Liver (tissue), 3 donors: ENCODE data around the gene DSCAML1.

ENCODE experiments used
- EGR1 ChIP-seq, 2 donors: IDR thresholded peaks; 2 replicates each; pipeline ENCODE4 v1.6.1; 2016 to 2018; ENCODE audit warnings: antibody characterized with exemption in 2 of 2, low read depth in 2 of 2
- JUND ChIP-seq, 2 donors: IDR thresholded peaks; 2 replicates each; pipeline ENCODE4 v1.6.1; 2016; ENCODE audit warnings: antibody characterized with exemption in 2 of 2
- RAD21 ChIP-seq, 2 donors: IDR thresholded peaks; 2 replicates each; pipeline ENCODE4 v1.6.1; 2016; ENCODE audit warnings: antibody characterized with exemption in 2 of 2, mild to moderate bottlenecking in 2 of 2
- RXRA ChIP-seq, 2 donors: IDR thresholded peaks; 2 replicates each; pipeline ENCODE4 v1.6.1; 2017 to 2018; ENCODE audit warnings: antibody characterized with exemption in 2 of 2, mild to moderate bottlenecking in 1 of 2
- SP1 ChIP-seq: IDR thresholded peaks from 2 replicates; pipeline ENCODE4 v1.6.1; 2018; ENCODE audit warnings: antibody characterized with exemption, mild to moderate bottlenecking
- TAF1 ChIP-seq: conservative IDR thresholded peaks from 2 replicates; pipeline ENCODE4 v1.6.1; 2016; ENCODE audit warnings: antibody characterized with exemption, mild to moderate bottlenecking
- YY1 ChIP-seq: IDR thresholded peaks from 2 replicates; pipeline ENCODE4 v1.6.1; 2016; ENCODE audit warnings: antibody characterized with exemption, mild to moderate bottlenecking
- TF ChIP-seq, protein P1 (sequence below): IDR thresholded peaks from 2 replicates; pipeline ENCODE4 v1.6.1; 2016; ENCODE audit warnings: antibody characterized with exemption, mild to moderate bottlenecking
- TF ChIP-seq, protein P2 (sequence below): fragments of 150-350 bp; IDR thresholded peaks from 2 replicates; pipeline ENCODE4 v1.5.1; 2017; ENCODE audit warnings: improper control_type of control experiment, low read depth, low read length; ENCODE audit not compliant: missing input control
- TF ChIP-seq, protein P3 (sequence below): IDR thresholded peaks from 2 replicates; pipeline ENCODE4 v1.6.1; 2016; ENCODE audit warnings: antibody characterized with exemption
- TF ChIP-seq, protein P4 (sequence below): IDR thresholded peaks from 2 replicates; pipeline ENCODE4 v1.6.1; 2016; ENCODE audit warnings: antibody characterized with exemption
- TF ChIP-seq, protein P5 (sequence below): IDR thresholded peaks from 2 replicates; pipeline ENCODE4 v1.6.1; 2016; ENCODE audit warnings: antibody characterized with exemption
- donor health status: healthy.
- donor health status: healthy.

DNA sequence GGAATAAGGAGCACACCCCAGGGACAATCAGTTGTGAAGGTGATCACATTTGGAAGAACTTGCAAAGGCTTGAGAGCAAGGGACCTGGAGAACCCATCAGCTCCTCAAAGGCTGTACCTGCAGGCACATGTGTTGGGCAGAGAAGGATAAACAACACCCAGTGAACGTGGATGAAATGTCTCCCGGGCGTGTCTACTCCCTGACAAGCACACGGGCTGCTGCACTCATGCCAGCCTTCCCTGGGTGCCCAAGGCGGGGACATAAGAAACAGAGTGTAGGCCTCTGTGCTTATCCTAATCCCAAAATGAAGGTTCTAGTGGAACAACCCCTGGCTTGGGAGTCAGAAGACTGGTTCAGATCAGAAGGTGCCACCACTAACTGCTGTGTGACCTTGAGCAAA, 46.7 kb downstream of the DSCAML1 start:
- no peak for TF ChIP-seq SP1
- TF ChIP-seq, protein P1, sequence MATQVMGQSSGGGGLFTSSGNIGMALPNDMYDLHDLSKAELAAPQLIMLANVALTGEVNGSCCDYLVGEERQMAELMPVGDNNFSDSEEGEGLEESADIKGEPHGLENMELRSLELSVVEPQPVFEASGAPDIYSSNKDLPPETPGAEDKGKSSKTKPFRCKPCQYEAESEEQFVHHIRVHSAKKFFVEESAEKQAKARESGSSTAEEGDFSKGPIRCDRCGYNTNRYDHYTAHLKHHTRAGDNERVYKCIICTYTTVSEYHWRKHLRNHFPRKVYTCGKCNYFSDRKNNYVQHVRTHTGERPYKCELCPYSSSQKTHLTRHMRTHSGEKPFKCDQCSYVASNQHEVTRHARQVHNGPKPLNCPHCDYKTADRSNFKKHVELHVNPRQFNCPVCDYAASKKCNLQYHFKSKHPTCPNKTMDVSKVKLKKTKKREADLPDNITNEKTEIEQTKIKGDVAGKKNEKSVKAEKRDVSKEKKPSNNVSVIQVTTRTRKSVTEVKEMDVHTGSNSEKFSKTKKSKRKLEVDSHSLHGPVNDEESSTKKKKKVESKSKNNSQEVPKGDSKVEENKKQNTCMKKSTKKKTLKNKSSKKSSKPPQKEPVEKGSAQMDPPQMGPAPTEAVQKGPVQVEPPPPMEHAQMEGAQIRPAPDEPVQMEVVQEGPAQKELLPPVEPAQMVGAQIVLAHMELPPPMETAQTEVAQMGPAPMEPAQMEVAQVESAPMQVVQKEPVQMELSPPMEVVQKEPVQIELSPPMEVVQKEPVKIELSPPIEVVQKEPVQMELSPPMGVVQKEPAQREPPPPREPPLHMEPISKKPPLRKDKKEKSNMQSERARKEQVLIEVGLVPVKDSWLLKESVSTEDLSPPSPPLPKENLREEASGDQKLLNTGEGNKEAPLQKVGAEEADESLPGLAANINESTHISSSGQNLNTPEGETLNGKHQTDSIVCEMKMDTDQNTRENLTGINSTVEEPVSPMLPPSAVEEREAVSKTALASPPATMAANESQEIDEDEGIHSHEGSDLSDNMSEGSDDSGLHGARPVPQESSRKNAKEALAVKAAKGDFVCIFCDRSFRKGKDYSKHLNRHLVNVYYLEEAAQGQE = no peak
- TF ChIP-seq JUND (IDR thresholded peaks at IDR 0.05) = no peak
- TF ChIP-seq, protein P2, sequence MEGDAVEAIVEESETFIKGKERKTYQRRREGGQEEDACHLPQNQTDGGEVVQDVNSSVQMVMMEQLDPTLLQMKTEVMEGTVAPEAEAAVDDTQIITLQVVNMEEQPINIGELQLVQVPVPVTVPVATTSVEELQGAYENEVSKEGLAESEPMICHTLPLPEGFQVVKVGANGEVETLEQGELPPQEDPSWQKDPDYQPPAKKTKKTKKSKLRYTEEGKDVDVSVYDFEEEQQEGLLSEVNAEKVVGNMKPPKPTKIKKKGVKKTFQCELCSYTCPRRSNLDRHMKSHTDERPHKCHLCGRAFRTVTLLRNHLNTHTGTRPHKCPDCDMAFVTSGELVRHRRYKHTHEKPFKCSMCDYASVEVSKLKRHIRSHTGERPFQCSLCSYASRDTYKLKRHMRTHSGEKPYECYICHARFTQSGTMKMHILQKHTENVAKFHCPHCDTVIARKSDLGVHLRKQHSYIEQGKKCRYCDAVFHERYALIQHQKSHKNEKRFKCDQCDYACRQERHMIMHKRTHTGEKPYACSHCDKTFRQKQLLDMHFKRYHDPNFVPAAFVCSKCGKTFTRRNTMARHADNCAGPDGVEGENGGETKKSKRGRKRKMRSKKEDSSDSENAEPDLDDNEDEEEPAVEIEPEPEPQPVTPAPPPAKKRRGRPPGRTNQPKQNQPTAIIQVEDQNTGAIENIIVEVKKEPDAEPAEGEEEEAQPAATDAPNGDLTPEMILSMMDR = no peak
- no peak for TF ChIP-seq RAD21 (IDR thresholded peaks at IDR 0.05)
- no peak for TF ChIP-seq TAF1
- TF ChIP-seq, protein P3, sequence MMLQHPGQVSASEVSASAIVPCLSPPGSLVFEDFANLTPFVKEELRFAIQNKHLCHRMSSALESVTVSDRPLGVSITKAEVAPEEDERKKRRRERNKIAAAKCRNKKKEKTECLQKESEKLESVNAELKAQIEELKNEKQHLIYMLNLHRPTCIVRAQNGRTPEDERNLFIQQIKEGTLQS = no peak
- TF ChIP-seq YY1 = no peak
- no peak for TF ChIP-seq RXRA (IDR thresholded peaks at IDR 0.05)
- TF ChIP-seq, protein P4, sequence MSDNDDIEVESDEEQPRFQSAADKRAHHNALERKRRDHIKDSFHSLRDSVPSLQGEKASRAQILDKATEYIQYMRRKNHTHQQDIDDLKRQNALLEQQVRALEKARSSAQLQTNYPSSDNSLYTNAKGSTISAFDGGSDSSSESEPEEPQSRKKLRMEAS = no peak
- TF ChIP-seq, protein P5, sequence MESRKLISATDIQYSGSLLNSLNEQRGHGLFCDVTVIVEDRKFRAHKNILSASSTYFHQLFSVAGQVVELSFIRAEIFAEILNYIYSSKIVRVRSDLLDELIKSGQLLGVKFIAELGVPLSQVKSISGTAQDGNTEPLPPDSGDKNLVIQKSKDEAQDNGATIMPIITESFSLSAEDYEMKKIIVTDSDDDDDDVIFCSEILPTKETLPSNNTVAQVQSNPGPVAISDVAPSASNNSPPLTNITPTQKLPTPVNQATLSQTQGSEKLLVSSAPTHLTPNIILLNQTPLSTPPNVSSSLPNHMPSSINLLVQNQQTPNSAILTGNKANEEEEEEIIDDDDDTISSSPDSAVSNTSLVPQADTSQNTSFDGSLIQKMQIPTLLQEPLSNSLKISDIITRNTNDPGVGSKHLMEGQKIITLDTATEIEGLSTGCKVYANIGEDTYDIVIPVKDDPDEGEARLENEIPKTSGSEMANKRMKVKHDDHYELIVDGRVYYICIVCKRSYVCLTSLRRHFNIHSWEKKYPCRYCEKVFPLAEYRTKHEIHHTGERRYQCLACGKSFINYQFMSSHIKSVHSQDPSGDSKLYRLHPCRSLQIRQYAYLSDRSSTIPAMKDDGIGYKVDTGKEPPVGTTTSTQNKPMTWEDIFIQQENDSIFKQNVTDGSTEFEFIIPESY = no peak
- no peak for TF ChIP-seq EGR1 (IDR thresholded peaks at IDR 0.05; ENCODE audit: low read depth in 2 of 2)
